ENCODE results near the gene UBTD2. TPM values are rescaled to one million over a fixed set of nuclear protein-coding genes. Genes with fewer than 3 reads are reported as not detected.

UBTD2 gene
- total RNA-seq, 1 experiment from 2014 or later: 22.7 TPM

DNA sequence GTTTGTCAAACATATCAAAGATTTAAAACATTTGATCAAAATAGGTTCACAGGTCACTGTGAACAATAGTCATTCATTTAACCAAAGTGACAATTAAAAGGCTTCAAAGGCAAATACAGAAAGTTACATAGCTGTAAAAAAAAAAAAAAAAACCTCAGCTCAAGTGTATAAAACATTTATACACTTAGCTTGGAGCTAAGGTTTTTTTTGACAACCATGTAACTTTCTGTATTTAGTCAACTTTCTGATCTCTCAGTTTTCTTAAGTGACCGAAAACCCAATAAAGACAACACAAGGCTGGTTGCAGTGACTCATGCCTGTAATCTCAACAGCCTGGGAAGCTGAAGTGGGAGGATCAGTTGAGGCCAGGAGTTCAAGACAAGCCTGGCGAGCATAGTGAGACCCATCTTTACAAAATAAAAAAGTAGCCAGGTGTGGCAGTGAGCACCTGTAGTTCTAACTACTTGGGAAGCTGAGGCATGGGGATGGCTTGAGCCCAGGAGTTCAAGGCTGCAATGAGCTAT lies 16.4 kb upstream of the UBTD2 start (continued):
- TF ChIP-seq, protein P1, sequence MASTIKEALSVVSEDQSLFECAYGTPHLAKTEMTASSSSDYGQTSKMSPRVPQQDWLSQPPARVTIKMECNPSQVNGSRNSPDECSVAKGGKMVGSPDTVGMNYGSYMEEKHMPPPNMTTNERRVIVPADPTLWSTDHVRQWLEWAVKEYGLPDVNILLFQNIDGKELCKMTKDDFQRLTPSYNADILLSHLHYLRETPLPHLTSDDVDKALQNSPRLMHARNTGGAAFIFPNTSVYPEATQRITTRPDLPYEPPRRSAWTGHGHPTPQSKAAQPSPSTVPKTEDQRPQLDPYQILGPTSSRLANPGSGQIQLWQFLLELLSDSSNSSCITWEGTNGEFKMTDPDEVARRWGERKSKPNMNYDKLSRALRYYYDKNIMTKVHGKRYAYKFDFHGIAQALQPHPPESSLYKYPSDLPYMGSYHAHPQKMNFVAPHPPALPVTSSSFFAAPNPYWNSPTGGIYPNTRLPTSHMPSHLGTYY (CRISPR knock-in tag; IDR thresholded peaks at IDR 0.05): no peak
- TF ChIP-seq, protein P2, sequence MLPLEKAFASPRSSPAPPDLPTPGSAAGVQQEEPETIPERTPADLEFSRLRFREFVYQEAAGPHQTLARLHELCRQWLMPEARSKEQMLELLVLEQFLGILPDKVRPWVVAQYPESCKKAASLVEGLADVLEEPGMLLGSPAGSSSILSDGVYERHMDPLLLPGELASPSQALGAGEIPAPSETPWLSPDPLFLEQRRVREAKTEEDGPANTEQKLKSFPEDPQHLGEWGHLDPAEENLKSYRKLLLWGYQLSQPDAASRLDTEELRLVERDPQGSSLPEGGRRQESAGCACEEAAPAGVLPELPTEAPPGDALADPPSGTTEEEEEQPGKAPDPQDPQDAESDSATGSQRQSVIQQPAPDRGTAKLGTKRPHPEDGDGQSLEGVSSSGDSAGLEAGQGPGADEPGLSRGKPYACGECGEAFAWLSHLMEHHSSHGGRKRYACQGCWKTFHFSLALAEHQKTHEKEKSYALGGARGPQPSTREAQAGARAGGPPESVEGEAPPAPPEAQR (CRISPR knock-in tag; IDR thresholded peaks at IDR 0.05): no peak

DNA sequence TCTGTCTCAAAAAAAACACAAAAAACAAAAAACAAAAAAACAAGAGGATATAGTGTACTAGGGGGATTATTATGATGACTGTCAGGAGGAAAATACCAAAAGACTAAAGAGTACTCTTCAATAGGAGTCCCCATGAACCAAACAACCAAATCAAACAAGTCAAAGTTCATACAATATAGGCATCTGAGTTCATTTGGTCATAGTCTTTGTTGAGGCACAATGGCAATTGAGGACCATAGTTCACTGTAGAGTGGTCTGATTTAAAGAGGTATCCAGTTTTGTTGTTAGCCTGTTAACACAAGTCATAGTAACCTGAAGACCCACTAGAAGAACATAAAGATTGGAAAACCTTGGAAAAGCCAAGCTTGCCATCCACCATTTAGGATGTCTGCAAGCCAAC lies 11.3 kb upstream of the UBTD2 start:
- CTCF ChIA-PET: no interaction called here
- DNase-seq (ENCODE audit: low spot score) (no peak), ATAC-seq (no peak)
- no peaks in the 10 kb centered on the region for H3K36me3 Mint-ChIP-seq
- H3K4me3 Mint-ChIP-seq: no peak overlapping the region
- TF ChIP-seq, protein P1 (CRISPR knock-in tag; IDR thresholded peaks at IDR 0.05): no peak
- POLR2A ChIA-PET: no interaction called here
- peaks cover 7% of the 10 kb centered on the region; the same call in 1 of the 2 replicates for H3K27me3 Mint-ChIP-seq (ENCODE audit: low read depth)
- no peaks in the 10 kb centered on the region for H3K4me1 Mint-ChIP-seq
- no peak overlapping the region for H3K27ac Mint-ChIP-seq
- H3K9me3 Mint-ChIP-seq: no peaks in the 10 kb centered on the region

DNA sequence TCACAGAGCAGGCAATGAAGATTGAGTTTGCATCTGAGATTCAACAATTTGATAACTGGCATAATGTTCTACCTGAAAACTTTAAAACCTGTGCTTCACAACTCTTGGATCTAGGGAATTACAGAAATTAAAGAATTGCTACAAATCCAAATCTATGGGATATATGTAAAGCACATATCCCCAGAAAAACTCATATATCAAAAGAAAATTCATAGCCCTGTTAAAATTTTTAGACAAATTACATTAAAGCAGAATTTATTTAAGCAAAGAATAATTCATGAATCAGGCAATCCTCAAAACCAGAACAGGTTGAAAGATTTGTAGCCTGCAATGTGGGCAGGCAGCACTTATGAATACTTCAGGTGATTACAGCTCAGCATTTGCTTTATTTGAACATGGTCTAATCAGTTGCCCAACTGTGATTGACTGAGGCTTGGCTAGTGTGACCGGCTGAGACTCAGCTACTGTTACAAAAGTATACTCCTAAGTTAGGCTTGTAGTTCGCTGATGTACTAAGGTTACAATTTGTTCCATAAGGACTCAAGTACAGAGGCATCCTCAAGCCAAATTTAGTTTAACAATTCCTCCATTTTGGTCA lies 10.3 kb upstream of the UBTD2 start:
- H3K4me3 Mint-ChIP-seq: no peak overlapping the region
- H3K27me3 Mint-ChIP-seq (ENCODE audit: low read depth): peaks cover 7% of the 10 kb centered on the region; the same call in 1 of the 2 replicates
- CTCF ChIA-PET: interaction anchor here (0.6 to 3.7 kb wide), 26 partner anchors 9 to 382 kb away, joined by 3 to 25 read pairs (median 4); partner anchors contain the start of genes STK10 and UBTD2
- H3K27ac Mint-ChIP-seq: no peak overlapping the region
- ATAC-seq: no peak
- DNase-seq (ENCODE audit: low spot score): no peak
- POLR2A ChIA-PET: no interaction called here
- no peaks in the 10 kb centered on the region for H3K4me1 Mint-ChIP-seq
- no peaks in the 10 kb centered on the region for H3K36me3 Mint-ChIP-seq
- TF ChIP-seq, protein P3, sequence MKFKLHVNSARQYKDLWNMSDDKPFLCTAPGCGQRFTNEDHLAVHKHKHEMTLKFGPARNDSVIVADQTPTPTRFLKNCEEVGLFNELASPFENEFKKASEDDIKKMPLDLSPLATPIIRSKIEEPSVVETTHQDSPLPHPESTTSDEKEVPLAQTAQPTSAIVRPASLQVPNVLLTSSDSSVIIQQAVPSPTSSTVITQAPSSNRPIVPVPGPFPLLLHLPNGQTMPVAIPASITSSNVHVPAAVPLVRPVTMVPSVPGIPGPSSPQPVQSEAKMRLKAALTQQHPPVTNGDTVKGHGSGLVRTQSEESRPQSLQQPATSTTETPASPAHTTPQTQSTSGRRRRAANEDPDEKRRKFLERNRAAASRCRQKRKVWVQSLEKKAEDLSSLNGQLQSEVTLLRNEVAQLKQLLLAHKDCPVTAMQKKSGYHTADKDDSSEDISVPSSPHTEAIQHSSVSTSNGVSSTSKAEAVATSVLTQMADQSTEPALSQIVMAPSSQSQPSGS (CRISPR knock-in tag; IDR thresholded peaks at IDR 0.05; ENCODE audit: borderline replicate concordance, low read depth): no peak
- TF ChIP-seq JUN (CRISPR knock-in tag; IDR thresholded peaks at IDR 0.05) (no peak), ATF1 (CRISPR knock-in tag; IDR thresholded peaks at IDR 0.05) (no peak), FOXK1 (CRISPR knock-in tag; IDR thresholded peaks at IDR 0.05) (no peak), SMAD4 (CRISPR knock-in tag; IDR thresholded peaks at IDR 0.05) (no peak), ZNF416 (CRISPR knock-in tag; IDR thresholded peaks at IDR 0.05) (no peak)
- TF ChIP-seq, protein P4, sequence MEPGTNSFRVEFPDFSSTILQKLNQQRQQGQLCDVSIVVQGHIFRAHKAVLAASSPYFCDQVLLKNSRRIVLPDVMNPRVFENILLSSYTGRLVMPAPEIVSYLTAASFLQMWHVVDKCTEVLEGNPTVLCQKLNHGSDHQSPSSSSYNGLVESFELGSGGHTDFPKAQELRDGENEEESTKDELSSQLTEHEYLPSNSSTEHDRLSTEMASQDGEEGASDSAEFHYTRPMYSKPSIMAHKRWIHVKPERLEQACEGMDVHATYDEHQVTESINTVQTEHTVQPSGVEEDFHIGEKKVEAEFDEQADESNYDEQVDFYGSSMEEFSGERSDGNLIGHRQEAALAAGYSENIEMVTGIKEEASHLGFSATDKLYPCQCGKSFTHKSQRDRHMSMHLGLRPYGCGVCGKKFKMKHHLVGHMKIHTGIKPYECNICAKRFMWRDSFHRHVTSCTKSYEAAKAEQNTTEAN (CRISPR knock-in tag; IDR thresholded peaks at IDR 0.05): no peak
- TF ChIP-seq, protein P5, sequence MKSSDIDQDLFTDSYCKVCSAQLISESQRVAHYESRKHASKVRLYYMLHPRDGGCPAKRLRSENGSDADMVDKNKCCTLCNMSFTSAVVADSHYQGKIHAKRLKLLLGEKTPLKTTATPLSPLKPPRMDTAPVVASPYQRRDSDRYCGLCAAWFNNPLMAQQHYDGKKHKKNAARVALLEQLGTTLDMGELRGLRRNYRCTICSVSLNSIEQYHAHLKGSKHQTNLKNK (CRISPR knock-in tag; IDR thresholded peaks at IDR 0.05): no peak
- TF ChIP-seq, protein P6, sequence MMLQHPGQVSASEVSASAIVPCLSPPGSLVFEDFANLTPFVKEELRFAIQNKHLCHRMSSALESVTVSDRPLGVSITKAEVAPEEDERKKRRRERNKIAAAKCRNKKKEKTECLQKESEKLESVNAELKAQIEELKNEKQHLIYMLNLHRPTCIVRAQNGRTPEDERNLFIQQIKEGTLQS (CRISPR knock-in tag; conservative IDR thresholded peaks at IDR 0.05): no peak
- TF ChIP-seq, protein P1 (CRISPR knock-in tag; IDR thresholded peaks at IDR 0.05): no peak
- no peaks in the 10 kb centered on the region for H3K9me3 Mint-ChIP-seq

Measured in WTC11 (cell line).